Body of pancreas (tissue), 4 donors: ENCODE results near the gene LSM10. TPM values are rescaled to one million over a fixed set of nuclear protein-coding genes. Genes with fewer than 3 reads are reported as not detected.
A peak's percentile ranks its signal among the peaks of the same experiment; 100 is the strongest.

Experiments
- ATAC-seq: fragments of 150-250 bp; one replicate; pipeline ENCODE4 v1.9.1; 2016
- DNase-seq, 4 donors: peaks; one replicate each; pipeline ENCODE4 v3.0.0-alpha.2; 2019
- H3K27ac ChIP-seq, 4 donors: fragments of 200-600 bp; sonication (generic); 1 replicate in 3 of 4; 2 replicates in 1 of 4; pipeline versions ENCODE4 v1.5.1 to v1.6.1; 2016 to 2019; ENCODE audit warnings: mild to moderate bottlenecking in 1 of 4, mixed read lengths in 1 of 4, moderate library complexity in 1 of 4
- H3K27me3 ChIP-seq, 2 donors: fragments of 200-600 bp; sonication (generic); one replicate each; pipeline ENCODE4 v1.6.0; 2016; ENCODE audit warnings: mild to moderate bottlenecking in 1 of 2
- H3K36me3 ChIP-seq, 2 donors: fragments of 200-600 bp; sonication (generic); replicated peaks in 1 of 2; 2 replicates each; pipeline ENCODE4 v1.5.1; 2016; ENCODE audit warnings: low read depth in 2 of 2; ENCODE audit not compliant: insufficient read depth in 1 of 2
- H3K4me1 ChIP-seq: fragments of 200-600 bp; sonication (generic); one replicate; pipeline ENCODE4 v1.6.0; 2016
- H3K4me3 ChIP-seq, 2 donors: fragments of 200-600 bp; sonication (generic); 1 replicate in 1 of 2; 2 replicates in 1 of 2; pipeline ENCODE4 v1.5.1; 2016 to 2019
- H3K9me3 ChIP-seq, 3 donors: fragments of 200-600 bp; sonication (generic); 1 replicate in 2 of 3; 2 replicates in 1 of 3; pipeline ENCODE4 v1.5.1; 2016
- POLR2A ChIP-seq, 3 donors: fragments of 450-650 bp; IDR thresholded peaks; one replicate each; pipeline ENCODE4 v1.6.1; 2016; ENCODE audit warnings: antibody characterized with exemption in 3 of 3, mild to moderate bottlenecking in 2 of 3
- WGBS, 2 donors: methylation state at CpG; one replicate each; pipeline ENCODE4 v1.1.5; 2017; 5-methylcytosine and 5-hydroxymethylcytosine counted together
- intact Hi-C: fragments of 100-400 bp; cut with DNase I; formaldehyde crosslinking; loops from one replicate; pipeline ENCODE4 v1.15.1; 2023
- total RNA-seq, 2 donors: library from RNA; depleted of rRNA; stranded (reverse); fragments of >200 nt; gene quantifications; one replicate each; pipeline ENCODE4 v1.1.0, GENCODE V29; 2016
- TF ChIP-seq, protein P1 (sequence below), 7 experiments: fragments of 450-650 bp in 4 of 7; fragments of 200-600 bp in 3 of 7; sonication (generic) in 3 of 7; IDR thresholded peaks; one replicate each; pipeline ENCODE4 v1.5.1; 2016 to 2019; ENCODE audit warnings: antibody characterized with exemption in 7 of 7

LSM10 gene
- total RNA-seq, 2 donors from 2014 or later, result 12.2 to 21.8 TPM

DNA sequence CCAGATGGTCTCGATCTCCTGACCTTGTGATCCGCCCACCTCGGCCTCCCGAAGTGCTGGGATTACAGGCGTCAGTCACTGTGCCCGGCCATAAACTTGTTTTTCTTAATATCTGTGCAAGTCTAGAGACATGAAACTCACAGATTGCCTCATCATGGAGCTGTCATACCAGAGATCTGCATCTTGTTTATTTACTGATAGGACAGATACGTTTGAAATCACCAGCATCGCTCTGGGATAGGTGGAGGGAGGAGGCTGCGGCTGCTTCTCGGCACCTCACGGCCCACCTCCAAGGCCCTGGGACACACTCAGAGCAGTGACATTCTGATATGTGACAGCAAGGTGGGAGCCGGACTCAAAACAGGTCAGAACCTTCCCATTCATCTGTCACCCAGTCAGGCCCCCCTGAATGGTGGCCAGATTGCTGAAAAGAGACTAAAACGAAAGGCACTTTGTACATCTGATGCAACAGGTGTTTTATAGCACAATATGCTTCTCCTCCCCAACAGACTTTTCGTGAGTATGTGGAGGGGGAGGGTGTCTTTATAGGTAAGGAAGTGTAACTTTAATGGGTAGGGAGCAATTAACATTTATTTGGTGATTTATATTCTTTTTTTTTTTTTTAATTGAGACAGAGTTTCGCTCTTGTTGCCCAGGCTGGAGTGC, 18.1 kb upstream of the LSM10 start:
- intact Hi-C loops, result loop anchor here (10.0 kb wide), 1 partner anchor 321 kb away; no protein-coding TSS in a partner anchor
- H3K36me3 ChIP-seq, result no peaks in the 10 kb centered on the region
- WGBS, 2 donors, result 78 to 80% methylated on average over 10 to 15 of the region's 15 CpGs
- H3K27ac ChIP-seq, result no peak overlapping the region
- no peaks in the 10 kb centered on the region for H3K9me3 ChIP-seq
- no peaks in the 10 kb centered on the region for H3K4me1 ChIP-seq
- DNase-seq (no peak), ATAC-seq (no peak)
- TF ChIP-seq, protein P1, sequence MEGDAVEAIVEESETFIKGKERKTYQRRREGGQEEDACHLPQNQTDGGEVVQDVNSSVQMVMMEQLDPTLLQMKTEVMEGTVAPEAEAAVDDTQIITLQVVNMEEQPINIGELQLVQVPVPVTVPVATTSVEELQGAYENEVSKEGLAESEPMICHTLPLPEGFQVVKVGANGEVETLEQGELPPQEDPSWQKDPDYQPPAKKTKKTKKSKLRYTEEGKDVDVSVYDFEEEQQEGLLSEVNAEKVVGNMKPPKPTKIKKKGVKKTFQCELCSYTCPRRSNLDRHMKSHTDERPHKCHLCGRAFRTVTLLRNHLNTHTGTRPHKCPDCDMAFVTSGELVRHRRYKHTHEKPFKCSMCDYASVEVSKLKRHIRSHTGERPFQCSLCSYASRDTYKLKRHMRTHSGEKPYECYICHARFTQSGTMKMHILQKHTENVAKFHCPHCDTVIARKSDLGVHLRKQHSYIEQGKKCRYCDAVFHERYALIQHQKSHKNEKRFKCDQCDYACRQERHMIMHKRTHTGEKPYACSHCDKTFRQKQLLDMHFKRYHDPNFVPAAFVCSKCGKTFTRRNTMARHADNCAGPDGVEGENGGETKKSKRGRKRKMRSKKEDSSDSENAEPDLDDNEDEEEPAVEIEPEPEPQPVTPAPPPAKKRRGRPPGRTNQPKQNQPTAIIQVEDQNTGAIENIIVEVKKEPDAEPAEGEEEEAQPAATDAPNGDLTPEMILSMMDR (IDR thresholded peaks at IDR 0.05), result no peak
- TF ChIP-seq POLR2A (IDR thresholded peaks at IDR 0.05), result no peak
- H3K27me3 ChIP-seq, result no peaks in the 10 kb centered on the region
- no peak overlapping the region for H3K4me3 ChIP-seq

DNA sequence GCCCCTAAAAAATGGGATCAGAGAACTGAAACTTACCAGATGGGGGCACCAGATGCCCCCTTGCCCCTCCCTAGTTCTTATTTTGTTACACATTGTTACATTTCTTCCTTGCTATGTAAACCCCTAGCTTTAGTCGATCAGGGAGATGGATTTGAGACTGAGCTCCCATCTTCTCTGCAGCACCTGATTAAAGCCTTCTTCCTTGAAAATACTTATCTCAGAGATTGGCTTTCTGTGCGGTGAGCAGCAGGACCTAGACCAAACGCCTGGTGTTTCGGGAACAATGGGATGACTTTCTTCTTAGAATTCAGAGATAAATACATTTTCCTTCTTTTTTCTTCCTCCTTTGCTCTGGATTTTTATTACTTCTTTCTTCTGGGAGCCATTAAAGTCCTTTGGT, 16.7 kb upstream of the LSM10 start:
- no peak overlapping the region for H3K27ac ChIP-seq
- DNase-seq, result no peak
- H3K4me3 ChIP-seq, result no peak overlapping the region

DNA sequence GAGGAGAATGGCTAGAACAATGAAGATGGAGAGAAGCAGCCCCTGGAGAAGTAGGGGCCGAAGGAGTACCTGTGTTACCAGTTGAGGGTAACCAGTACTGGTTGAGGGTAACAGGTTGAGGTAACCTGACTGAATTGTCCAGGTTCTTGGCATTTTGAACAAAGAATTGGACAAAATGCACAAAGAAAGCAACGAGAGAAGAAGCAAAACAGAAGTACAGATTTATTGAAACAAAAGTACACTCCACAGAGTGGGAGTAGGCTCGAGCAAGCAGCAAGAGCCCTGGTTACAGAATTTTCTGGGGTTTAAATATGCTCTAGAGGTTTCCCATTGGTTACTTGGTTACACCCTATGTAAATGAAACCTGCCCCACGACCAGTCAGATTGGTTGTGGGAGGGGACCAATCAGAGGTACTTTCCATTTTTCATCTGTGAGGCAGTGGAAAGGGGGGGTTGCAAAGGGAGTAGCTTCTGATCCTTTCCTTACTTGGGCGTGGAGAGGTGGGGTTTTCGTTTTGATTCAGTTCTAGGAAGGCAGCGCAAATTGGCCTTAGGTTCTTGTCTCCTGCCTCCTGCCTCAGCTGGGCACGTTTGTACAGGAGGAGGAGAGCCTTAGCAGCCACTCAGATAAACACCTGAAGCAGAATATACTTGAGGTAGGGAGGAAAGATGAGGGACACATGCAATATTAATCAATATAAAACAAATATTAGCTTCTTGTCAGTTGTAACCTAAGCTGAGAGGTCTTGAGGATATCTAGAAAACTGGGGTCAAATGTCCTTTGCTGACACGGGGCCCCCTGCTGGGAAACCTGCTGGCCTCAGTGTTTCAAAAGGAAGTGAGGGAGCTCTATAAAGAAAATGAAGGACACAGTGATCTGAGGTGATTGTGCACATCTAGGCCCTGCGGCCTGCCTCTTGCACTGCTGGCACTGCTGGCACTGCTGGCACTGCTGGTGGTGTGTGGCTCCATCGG, 14.3 kb upstream of the LSM10 start:
- Histone ChIP-seq H3K4me1 (no peaks in the 10 kb centered on the region), H3K9me3 (no peaks in the 10 kb centered on the region), H3K27ac (no peak overlapping the region), H3K27me3 (no peaks in the 10 kb centered on the region), H3K36me3 (no peaks in the 10 kb centered on the region), H3K4me3 (no peak overlapping the region)
- DNase-seq (peak in 1 of 4 donors; percentile 23), ATAC-seq (peak; percentile 60)
- no peak for TF ChIP-seq POLR2A (IDR thresholded peaks at IDR 0.05)
- TF ChIP-seq, protein P1 (IDR thresholded peaks at IDR 0.05), result no peak
- 42 to 58% methylated on average over 10 to 11 of the region's 11 CpGs for whole genome bisulfite sequencing, 2 donors
- intact Hi-C loops, result loop anchor here (10.0 kb wide), 1 partner anchor 317 kb away; no protein-coding TSS in a partner anchor

More for the DNA sequence above, 16.7 kb upstream of the LSM10 start:
- no peaks in the 10 kb centered on the region for H3K36me3 ChIP-seq
- H3K9me3 ChIP-seq, result no peaks in the 10 kb centered on the region
- TF ChIP-seq, protein P1 (IDR thresholded peaks at IDR 0.05), result no peak
- TF ChIP-seq POLR2A (IDR thresholded peaks at IDR 0.05), result no peak
- no peak for ATAC-seq
- 79 to 86% methylated on average over 4 of the region's 4 CpGs for whole genome bisulfite sequencing, 2 donors
- intact Hi-C loops, result loop anchor here (10.0 kb wide), 1 partner anchor 320 kb away; no protein-coding TSS in a partner anchor
- no peaks in the 10 kb centered on the region for H3K4me1 ChIP-seq
- no peaks in the 10 kb centered on the region for H3K27me3 ChIP-seq

DNA sequence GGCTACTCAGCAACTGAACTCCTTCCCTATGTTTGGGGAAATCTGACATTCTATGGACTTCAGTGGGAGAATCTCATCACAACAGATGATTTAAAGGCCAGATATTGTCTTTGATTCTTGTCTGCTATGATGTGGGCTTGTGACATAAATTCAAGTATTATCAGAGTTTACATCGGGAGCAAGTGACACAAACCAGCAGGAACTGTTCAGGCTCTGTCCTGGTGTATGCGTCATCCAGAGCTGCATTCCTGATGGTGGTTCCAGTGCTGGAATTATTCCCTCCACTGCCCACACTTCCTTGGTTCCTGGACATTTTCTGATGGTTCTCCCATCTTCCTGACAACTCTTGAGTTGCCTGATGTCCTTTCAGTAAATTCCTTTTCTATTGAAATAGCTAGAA, 10.8 kb upstream of the LSM10 start:
- 81 to 85% methylated on average over 2 of the region's 2 CpGs for WGBS, 2 donors
- DNase-seq, result no peak
- Histone ChIP-seq H3K9me3 (no peaks in the 10 kb centered on the region), H3K4me1 (no peaks in the 10 kb centered on the region), H3K4me3 (no peak overlapping the region), H3K36me3 (no peaks in the 10 kb centered on the region), H3K27me3 (no peaks in the 10 kb centered on the region), H3K27ac (no peak overlapping the region)
- ATAC-seq, result no peak
- TF ChIP-seq, protein P1 (IDR thresholded peaks at IDR 0.05), result no peak
- no peak for TF ChIP-seq POLR2A (IDR thresholded peaks at IDR 0.05)
- intact Hi-C loops, result no loop called here
